Measurements from ENCODE around the gene PAPOLG. TPM values are rescaled to one million over a fixed set of nuclear protein-coding genes. Genes with fewer than 3 reads are reported as not detected.

PAPOLG gene
- total and polyA plus RNA-seq, 2 of the 4 experiments (the other 2 are of a cell fraction), result 3.5 to 12.4 TPM

GRCh38 chr2:60746318-60746717 lies 9.8 kb upstream of the PAPOLG start:
- Histone ChIP-seq H3K4me3 (ENCODE audit: insufficient read depth, low read depth, low read length) (no peak overlapping the region), H4K20me1 (ENCODE audit: insufficient read depth, low read length) (no peaks in the 10 kb centered on the region), H2BK20ac (ENCODE audit: low read depth, low read length) (no peak overlapping the region), H3K79me1 (ENCODE audit: low read depth in 1 of 2, low read length in 2 of 2) (no peaks in the 10 kb centered on the region), H3K23ac (ENCODE audit: low read depth, low read length) (no peak overlapping the region), H3K9ac (ENCODE audit: low read depth, low read length) (no peak overlapping the region), H3K4me2 (ENCODE audit: low read depth, low read length) (no peak overlapping the region), H3K18ac (ENCODE audit: low read depth, low read length) (no peak overlapping the region), H3K27ac (ENCODE audit: insufficient read depth, low read length) (no peak overlapping the region), H3K36me3 (ENCODE audit: control insufficient read depth, insufficient read depth, low read length) (no peaks in the 10 kb centered on the region), H4K8ac (ENCODE audit: low read depth in 2 of 2, low read length in 2 of 2) (no peak overlapping the region), H4K91ac (ENCODE audit: insufficient read depth, low read depth, low read length) (no peak overlapping the region), H4K5ac (ENCODE audit: low read depth, low read length) (no peak overlapping the region), H3K14ac (replicated peaks; ENCODE audit: low read depth, low read length) (no peak overlapping the region), H3K9me1 (ENCODE audit: insufficient read depth, low read length) (no peaks in the 10 kb centered on the region), H3K27me3 (ENCODE audit: control insufficient read depth, insufficient read depth, low read length) (peaks cover 8% of the 10 kb centered on the region), H3K9me3 (ENCODE audit: control insufficient read depth, insufficient read depth, low read length) (no peaks in the 10 kb centered on the region), H3K4me1 (ENCODE audit: control insufficient read depth, insufficient read depth, low read length) (no peaks in the 10 kb centered on the region), H2BK120ac (ENCODE audit: low read depth, low read length) (no peak overlapping the region), H3K56ac (ENCODE audit: extremely low read depth, insufficient read depth, low read length) (no peak overlapping the region), H2BK5ac (ENCODE audit: low read depth, low read length, poor library complexity, severe bottlenecking) (no peak overlapping the region), H2AFZ (replicated peaks; ENCODE audit: low read length, poor library complexity) (peak overlapping the region; percentile 2), H2AK9ac (replicated peaks; ENCODE audit: low read depth, low read length, poor library complexity) (no peak overlapping the region), H3K4ac (ENCODE audit: low read depth, low read length) (no peak overlapping the region), H2AK5ac (ENCODE audit: low read depth, low read length) (no peak overlapping the region), H2BK15ac (ENCODE audit: low read depth, low read length) (no peak overlapping the region)
- CTCF ChIA-PET, result no interaction called here
- no TSS peak for BruUV-seq (replicated peaks)
- no peak for TF ChIP-seq USF2 (IDR thresholded peaks at IDR 0.05; ENCODE audit: low read depth, low read length)
- no peak for TF ChIP-seq MXI1 (IDR thresholded peaks at IDR 0.05; ENCODE audit: borderline replicate concordance, low read depth, low read length)
- no peak for TF ChIP-seq RFX5 (IDR thresholded peaks at IDR 0.05; ENCODE audit: low read depth, low read length)
- 0% methylated on average over 1 of the region's 8 CpGs; no CpG with 5 or more reads in 1 of the 2 experiments for WGBS, 2 experiments (ENCODE audit: extremely low coverage in 2 of 2, insufficient read length in 1 of 2)
- DNase-seq, result no peak
- in situ Hi-C loops (cut with MboI; ENCODE audit: low sequenced_read_pairs), result no loop called here
- no peak for ATAC-seq (ENCODE audit: low read depth)
- POLR2A ChIA-PET (ENCODE audit: unreplicated experiment), result no interaction called here
- intact Hi-C loops (cut with micrococcal nuclease), result no loop called here
- dilution Hi-C loops (cut with HindIII; ENCODE audit: low sequenced_read_pairs, unreplicated experiment), result no loop called here
